ENCODE results near the gene SCUBE3. TPM values are rescaled to one million over a fixed set of nuclear protein-coding genes. Genes with fewer than 3 reads are reported as not detected.

SCUBE3 gene
- total and polyA plus RNA-seq, 10 donors: 0.03 to 0.43 (median 0.11) TPM; not detected in 1

GRCh38 chr6:35229304-35229703, 15.5 kb downstream of the SCUBE3 start:
- DNase-seq: peak; percentile 4
- no peak overlapping the region for H3K4me3 ChIP-seq
- no peaks in the 10 kb centered on the region for H3K9me3 ChIP-seq
- 92 to 98% (median 94%) methylated on average over 5 of the region's 5 CpGs for WGBS, 5 donors
- no peaks in the 10 kb centered on the region for H3K36me3 ChIP-seq
- intact Hi-C loops (cut with DNase I; ENCODE audit: low total_unique reads): no loop called here
- H3K4me1 ChIP-seq: no peaks in the 10 kb centered on the region
- no peak overlapping the region for H3K27ac ChIP-seq
- TF ChIP-seq CTCF (IDR thresholded peaks at IDR 0.05 in 8 of 11, conservative IDR thresholded peaks at IDR 0.05 in 3 of 11) (no peak), POLR2A (IDR thresholded peaks at IDR 0.05) (no peak), POLR2AphosphoS5 (IDR thresholded peaks at IDR 0.05) (no peak)
- H3K27me3 ChIP-seq (replicated peaks in 1 of 7): no peaks in the 10 kb centered on the region

GRCh38 chr6:35230498-35230897, 16.7 kb downstream of the SCUBE3 start:
- H3K9me3 ChIP-seq: peaks cover 0 to 8% (median 0%) of the 10 kb centered on the region in 8 donors
- intact Hi-C loops (cut with DNase I; ENCODE audit: low total_unique reads): no loop called here
- no peaks in the 10 kb centered on the region for H3K36me3 ChIP-seq
- no peaks in the 10 kb centered on the region for H3K27me3 ChIP-seq (replicated peaks in 1 of 7)
- peak; percentile 8 for DNase-seq
- no peak for TF ChIP-seq CTCF (IDR thresholded peaks at IDR 0.05 in 8 of 11, conservative IDR thresholded peaks at IDR 0.05 in 3 of 11)
- TF ChIP-seq POLR2AphosphoS5 (IDR thresholded peaks at IDR 0.05): no peak
- TF ChIP-seq POLR2A (IDR thresholded peaks at IDR 0.05): no peak
- H3K27ac ChIP-seq: no peak overlapping the region
- no peak overlapping the region for H3K4me3 ChIP-seq
- H3K4me1 ChIP-seq: no peaks in the 10 kb centered on the region
- 83 to 100% (median 89%) methylated on average over 1 of the region's 1 CpG for WGBS, 5 donors

DNA sequence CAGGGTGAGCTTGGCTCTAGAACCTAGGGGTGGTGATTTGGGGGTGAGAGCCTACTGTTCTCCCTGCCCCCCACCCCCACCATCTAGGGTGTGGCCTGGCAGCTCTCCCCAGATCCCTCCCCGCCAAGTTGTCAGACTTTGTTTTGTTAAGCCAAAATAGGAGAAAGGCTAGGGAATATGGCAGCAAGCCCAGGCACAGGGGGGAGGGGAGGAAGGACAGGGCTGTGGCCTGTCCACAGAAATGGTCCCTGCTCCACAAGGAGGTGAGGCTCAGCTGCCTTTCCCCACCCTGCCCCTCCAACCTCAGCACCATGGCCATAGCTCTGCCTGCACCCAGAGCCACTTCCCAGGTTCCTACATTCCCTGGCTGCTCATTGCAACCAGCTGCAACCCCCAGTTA, 17.2 kb downstream of the SCUBE3 start:
- no peak overlapping the region for H3K4me3 ChIP-seq
- TF ChIP-seq POLR2A (IDR thresholded peaks at IDR 0.05) (no peak), CTCF (IDR thresholded peaks at IDR 0.05 in 8 of 11, conservative IDR thresholded peaks at IDR 0.05 in 3 of 11) (no peak), POLR2AphosphoS5 (IDR thresholded peaks at IDR 0.05) (no peak)
- intact Hi-C loops (cut with DNase I; ENCODE audit: low total_unique reads): no loop called here
- DNase-seq: peak; percentile 44
- H3K9me3 ChIP-seq: peaks cover 0 to 9% (median 0%) of the 10 kb centered on the region in 8 donors
- H3K27ac ChIP-seq: no peak overlapping the region
- no peaks in the 10 kb centered on the region for H3K36me3 ChIP-seq
- no peaks in the 10 kb centered on the region for H3K4me1 ChIP-seq
- WGBS, 5 donors: 71 to 100% (median 82%) methylated on average over 1 of the region's 1 CpG
- no peaks in the 10 kb centered on the region for H3K27me3 ChIP-seq (replicated peaks in 1 of 7)

- peaks cover 0 to 9% (median 0%) of the 10 kb centered on the region in 8 donors for H3K9me3 ChIP-seq
- intact Hi-C loops (cut with DNase I; ENCODE audit: low total_unique reads): no loop called here
- no peaks in the 10 kb centered on the region for H3K36me3 ChIP-seq
- TF ChIP-seq POLR2A (IDR thresholded peaks at IDR 0.05) (no peak), CTCF (IDR thresholded peaks at IDR 0.05 in 8 of 11, conservative IDR thresholded peaks at IDR 0.05 in 3 of 11) (no peak), POLR2AphosphoS5 (IDR thresholded peaks at IDR 0.05) (no peak)
- no peaks in the 10 kb centered on the region for H3K4me1 ChIP-seq
- DNase-seq: peak; percentile 36
- H3K27me3 ChIP-seq (replicated peaks in 1 of 7): no peaks in the 10 kb centered on the region
- H3K27ac ChIP-seq: no peak overlapping the region
- no peak overlapping the region for H3K4me3 ChIP-seq
- WGBS, 5 donors: 95 to 98% (median 97%) methylated on average over 7 of the region's 7 CpGs
These were observed 17.8 kb downstream of the SCUBE3 start for GRCh38 chr6:35231563-35231962.
